ENCODE results near the gene SLC25A4. TPM values are rescaled to one million over a fixed set of nuclear protein-coding genes. Genes with fewer than 3 reads are reported as not detected.

The SLC25A4 gene
- total and polyA plus RNA-seq, 2 of the 4 experiments (the other 2 are of a cell fraction), result 16.0 to 21.6 TPM

- POLR2A ChIA-PET (ENCODE audit: unreplicated experiment), result no interaction called here
- H3K27ac ChIP-seq (ENCODE audit: insufficient read depth, low read length), result no peak overlapping the region
- intact Hi-C loops (cut with micrococcal nuclease), result no loop called here
These were observed 49.0 kb downstream of the SLC25A4 start for GRCh38 chr4:185192059-185192458.

More at GRCh38 chr4:185192059-185192458, 49.0 kb downstream of the SLC25A4 start:
- Histone ChIP-seq H3K18ac (ENCODE audit: low read depth, low read length) (no peak overlapping the region), H3K14ac (replicated peaks; ENCODE audit: low read depth, low read length) (no peak overlapping the region; the same call in 1 of the 2 replicates), H4K5ac (ENCODE audit: low read depth, low read length) (no peak overlapping the region), H3K79me1 (ENCODE audit: low read depth in 1 of 2, low read length in 2 of 2) (peaks cover 13 to 31% of the 10 kb centered on the region in 2 experiments), H3K36me3 (ENCODE audit: control insufficient read depth, insufficient read depth, low read length) (peaks cover 11% of the 10 kb centered on the region), H4K91ac (ENCODE audit: insufficient read depth, low read depth, low read length) (no peak overlapping the region), H3K4me3 (ENCODE audit: insufficient read depth, low read depth, low read length) (no peak overlapping the region), H2BK5ac (ENCODE audit: low read depth, low read length, poor library complexity, severe bottlenecking) (no peak overlapping the region), H3K4ac (ENCODE audit: low read depth, low read length) (no peak overlapping the region), H2BK15ac (ENCODE audit: low read depth, low read length) (no peak overlapping the region), H4K20me1 (ENCODE audit: insufficient read depth, low read length) (no peaks in the 10 kb centered on the region; the same call in none of the 2 replicates), H3K27me3 (ENCODE audit: control insufficient read depth, insufficient read depth, low read length) (no peaks in the 10 kb centered on the region), H2BK120ac (ENCODE audit: low read depth, low read length) (no peak overlapping the region), H3K4me2 (ENCODE audit: low read depth, low read length) (no peak overlapping the region), H3K23ac (ENCODE audit: low read depth, low read length) (no peak overlapping the region), H2AFZ (replicated peaks; ENCODE audit: low read length, poor library complexity) (no peak overlapping the region), H3K9ac (ENCODE audit: low read depth, low read length) (no peak overlapping the region), H2BK20ac (ENCODE audit: low read depth, low read length) (no peak overlapping the region), H3K56ac (ENCODE audit: extremely low read depth, insufficient read depth, low read length) (no peak overlapping the region), H3K9me3 (ENCODE audit: control insufficient read depth, insufficient read depth, low read length) (no peaks in the 10 kb centered on the region), H3K9me1 (ENCODE audit: insufficient read depth, low read length) (no peaks in the 10 kb centered on the region), H3K4me1 (ENCODE audit: control insufficient read depth, insufficient read depth, low read length) (peaks cover 3% of the 10 kb centered on the region; the same call in 1 of the 2 replicates), H2AK5ac (ENCODE audit: low read depth, low read length) (no peak overlapping the region), H2AK9ac (replicated peaks; ENCODE audit: low read depth, low read length, poor library complexity) (no peak overlapping the region), H4K8ac (ENCODE audit: low read depth in 2 of 2, low read length in 2 of 2) (no peak overlapping the region)
- DNase-seq (no peak), ATAC-seq (ENCODE audit: low read depth) (no peak)
- CTCF ChIA-PET, result no interaction called here
- in situ Hi-C loops (cut with MboI; ENCODE audit: low sequenced_read_pairs) (loop anchor here (25.0 kb wide), 1 partner anchor 845 kb away; no protein-coding TSS in a partner anchor), dilution Hi-C loops (cut with HindIII; ENCODE audit: low sequenced_read_pairs, unreplicated experiment) (no loop called here)
- no CpG with 5 or more reads among the region's 1 CpG for WGBS, 2 experiments (ENCODE audit: extremely low coverage in 2 of 2, insufficient read length in 1 of 2)
- no peak for TF ChIP-seq FOS (IDR thresholded peaks at IDR 0.05; ENCODE audit: low read depth, low read length)
- no peak for TF ChIP-seq NFE2L2 (IDR thresholded peaks at IDR 0.05; ENCODE audit: low read depth, low read length)
- no peak for TF ChIP-seq SMC3 (IDR thresholded peaks at IDR 0.05; ENCODE audit: low read depth, low read length)
- TF ChIP-seq RFX5 (IDR thresholded peaks at IDR 0.05; ENCODE audit: low read depth, low read length), result no peak
- TF ChIP-seq, protein P1, sequence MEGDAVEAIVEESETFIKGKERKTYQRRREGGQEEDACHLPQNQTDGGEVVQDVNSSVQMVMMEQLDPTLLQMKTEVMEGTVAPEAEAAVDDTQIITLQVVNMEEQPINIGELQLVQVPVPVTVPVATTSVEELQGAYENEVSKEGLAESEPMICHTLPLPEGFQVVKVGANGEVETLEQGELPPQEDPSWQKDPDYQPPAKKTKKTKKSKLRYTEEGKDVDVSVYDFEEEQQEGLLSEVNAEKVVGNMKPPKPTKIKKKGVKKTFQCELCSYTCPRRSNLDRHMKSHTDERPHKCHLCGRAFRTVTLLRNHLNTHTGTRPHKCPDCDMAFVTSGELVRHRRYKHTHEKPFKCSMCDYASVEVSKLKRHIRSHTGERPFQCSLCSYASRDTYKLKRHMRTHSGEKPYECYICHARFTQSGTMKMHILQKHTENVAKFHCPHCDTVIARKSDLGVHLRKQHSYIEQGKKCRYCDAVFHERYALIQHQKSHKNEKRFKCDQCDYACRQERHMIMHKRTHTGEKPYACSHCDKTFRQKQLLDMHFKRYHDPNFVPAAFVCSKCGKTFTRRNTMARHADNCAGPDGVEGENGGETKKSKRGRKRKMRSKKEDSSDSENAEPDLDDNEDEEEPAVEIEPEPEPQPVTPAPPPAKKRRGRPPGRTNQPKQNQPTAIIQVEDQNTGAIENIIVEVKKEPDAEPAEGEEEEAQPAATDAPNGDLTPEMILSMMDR (conservative IDR thresholded peaks at IDR 0.05; ENCODE audit: low read depth, low read length), result no peak
- TF ChIP-seq MAFK (IDR thresholded peaks at IDR 0.05; ENCODE audit: low read depth, low read length), result no peak
- no peak for TF ChIP-seq CHD1 (IDR thresholded peaks at IDR 0.05; ENCODE audit: low read depth, low read length)
- no peak for TF ChIP-seq RCOR1 (IDR thresholded peaks at IDR 0.05; ENCODE audit: insufficient replicate concordance, low read length)
- TF ChIP-seq POLR2A (IDR thresholded peaks at IDR 0.05; ENCODE audit: low read depth, low read length), result no peak
- TF ChIP-seq MXI1 (IDR thresholded peaks at IDR 0.05; ENCODE audit: borderline replicate concordance, low read depth, low read length), result no peak
- TF ChIP-seq USF2 (IDR thresholded peaks at IDR 0.05; ENCODE audit: low read depth, low read length), result no peak
- no peak for TF ChIP-seq ELK1 (IDR thresholded peaks at IDR 0.05; ENCODE audit: borderline replicate concordance, low read depth, low read length)
- TF ChIP-seq CEBPB (IDR thresholded peaks at IDR 0.05; ENCODE audit: low read depth, low read length), result no peak
- BruUV-seq (replicated peaks), result no TSS peak

All from IMR-90 (cell line).